ENCODE data around the gene TMED4. TPM values are rescaled to one million over a fixed set of nuclear protein-coding genes. Genes with fewer than 3 reads are reported as not detected.

Gene TMED4
- total and polyA plus RNA-seq, 10 of the 15 experiments (the other 5 are each of a cell fraction or from before 2014, with no cell fraction given): 20.8 to 71.3 (median 51.0) TPM

DNA sequence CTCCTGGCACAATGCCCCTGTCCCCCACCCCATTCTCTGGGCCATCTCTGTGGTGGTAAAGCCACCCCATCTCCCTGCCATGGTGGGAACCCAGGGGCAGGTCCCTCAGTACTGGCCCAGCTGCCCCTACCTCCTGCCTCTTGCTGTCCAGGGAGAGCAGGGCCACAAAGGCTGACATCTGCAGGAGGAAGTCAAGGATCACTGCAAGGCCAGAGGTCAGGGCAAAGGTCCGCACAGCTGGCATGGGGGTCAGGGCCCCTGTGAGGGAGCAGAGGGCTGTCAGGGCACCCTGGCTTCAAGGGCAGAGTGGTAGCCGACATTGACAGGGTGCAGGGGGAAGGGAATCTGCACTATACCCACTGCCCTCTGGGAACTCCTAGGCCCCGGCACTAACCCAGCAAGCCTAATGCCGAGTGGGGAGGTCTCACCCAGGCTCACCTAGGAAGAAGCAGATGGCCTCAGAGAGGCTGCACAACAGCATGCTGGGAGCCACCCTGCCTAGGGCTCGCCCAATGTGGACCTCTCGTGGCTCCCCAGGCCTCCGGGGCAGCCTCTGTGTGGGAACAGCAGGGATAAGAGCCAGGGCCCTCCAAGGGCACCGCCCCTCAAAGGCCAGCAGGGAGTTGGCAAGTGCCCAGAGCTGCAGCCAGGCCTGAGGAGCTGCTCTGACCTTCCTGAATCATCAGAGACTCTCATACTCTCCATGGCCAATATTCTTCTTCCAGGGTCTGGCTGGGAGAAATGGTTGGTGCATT, 48.6 kb downstream of the TMED4 start:
- H3K36me3 ChIP-seq (ENCODE audit: control insufficient read depth in 2 of 2, insufficient read depth in 2 of 2, low read length in 1 of 2): no peaks in the 10 kb centered on the region
- ATAC-seq: no peak
- no peaks in the 10 kb centered on the region for H4K20me1 ChIP-seq (ENCODE audit: control insufficient read depth, insufficient read depth)
- ChIA-PET SMC1A (ENCODE audit: uncharacterized antibody, unreplicated experiment) (interaction anchor here (1.1 to 1.5 kb wide), 2 partner anchors 292 to 324 kb away, joined by 3 to 4 read pairs; no protein-coding TSS in a partner anchor), RAD21 (ENCODE audit: unreplicated experiment) (interaction anchor here (0.6 kb wide), 1 partner anchor 609 kb away, joined by 3 read pairs; no protein-coding TSS in a partner anchor), POLR2A (no interaction called here), CTCF (interaction anchor here (1.0 to 2.5 kb wide), 6 partner anchors 14 to 292 kb away, joined by 3 to 12 read pairs (median 8); no protein-coding TSS in a partner anchor)
- in situ Hi-C loops (cut with MboI) (no loop called here), intact Hi-C loops (cut with micrococcal nuclease; ENCODE audit: unreplicated experiment) (no loop called here)
- DNase-seq (ENCODE audit: low read depth, low spot score): no peak
- FAIRE-seq: no peak
- no peak overlapping the region for H3K27ac ChIP-seq (ENCODE audit: control insufficient read depth, insufficient read depth)
- H3K9ac ChIP-seq (ENCODE audit: control insufficient read depth, insufficient read depth, low read length): no peak overlapping the region
- H3K4me1 ChIP-seq (ENCODE audit: control insufficient read depth, insufficient read depth, low read length): no peaks in the 10 kb centered on the region
- H2AFZ ChIP-seq (ENCODE audit: control insufficient read depth, low read depth, low read length): no peak overlapping the region
- H3K27me3 ChIP-seq (replicated peaks in 1 of 2; ENCODE audit: control insufficient read depth in 2 of 2, insufficient read depth in 2 of 2, low read length in 1 of 2): no peaks in the 10 kb centered on the region
- 42% methylated on average over 8 of the region's 8 CpGs for WGBS (ENCODE audit: insufficient coverage, insufficient replicate concordance, low lambda C conversion rate, missing lambda C conversion rate)
- no peak overlapping the region for H3K4me3 ChIP-seq
- BruUV-seq (replicated peaks): no TSS peak
- H3K4me2 ChIP-seq (ENCODE audit: control insufficient read depth, insufficient read depth): no peak overlapping the region
- no peaks in the 10 kb centered on the region for H3K79me2 ChIP-seq (ENCODE audit: control insufficient read depth, insufficient read depth, low read length)
- no peaks in the 10 kb centered on the region for H3K9me3 ChIP-seq (replicated peaks; ENCODE audit: control insufficient read depth, insufficient read depth, low read length)
- TF ChIP-seq SMAD5 (IDR thresholded peaks at IDR 0.05; ENCODE audit: low read depth): no peak
- TF ChIP-seq, protein P1, sequence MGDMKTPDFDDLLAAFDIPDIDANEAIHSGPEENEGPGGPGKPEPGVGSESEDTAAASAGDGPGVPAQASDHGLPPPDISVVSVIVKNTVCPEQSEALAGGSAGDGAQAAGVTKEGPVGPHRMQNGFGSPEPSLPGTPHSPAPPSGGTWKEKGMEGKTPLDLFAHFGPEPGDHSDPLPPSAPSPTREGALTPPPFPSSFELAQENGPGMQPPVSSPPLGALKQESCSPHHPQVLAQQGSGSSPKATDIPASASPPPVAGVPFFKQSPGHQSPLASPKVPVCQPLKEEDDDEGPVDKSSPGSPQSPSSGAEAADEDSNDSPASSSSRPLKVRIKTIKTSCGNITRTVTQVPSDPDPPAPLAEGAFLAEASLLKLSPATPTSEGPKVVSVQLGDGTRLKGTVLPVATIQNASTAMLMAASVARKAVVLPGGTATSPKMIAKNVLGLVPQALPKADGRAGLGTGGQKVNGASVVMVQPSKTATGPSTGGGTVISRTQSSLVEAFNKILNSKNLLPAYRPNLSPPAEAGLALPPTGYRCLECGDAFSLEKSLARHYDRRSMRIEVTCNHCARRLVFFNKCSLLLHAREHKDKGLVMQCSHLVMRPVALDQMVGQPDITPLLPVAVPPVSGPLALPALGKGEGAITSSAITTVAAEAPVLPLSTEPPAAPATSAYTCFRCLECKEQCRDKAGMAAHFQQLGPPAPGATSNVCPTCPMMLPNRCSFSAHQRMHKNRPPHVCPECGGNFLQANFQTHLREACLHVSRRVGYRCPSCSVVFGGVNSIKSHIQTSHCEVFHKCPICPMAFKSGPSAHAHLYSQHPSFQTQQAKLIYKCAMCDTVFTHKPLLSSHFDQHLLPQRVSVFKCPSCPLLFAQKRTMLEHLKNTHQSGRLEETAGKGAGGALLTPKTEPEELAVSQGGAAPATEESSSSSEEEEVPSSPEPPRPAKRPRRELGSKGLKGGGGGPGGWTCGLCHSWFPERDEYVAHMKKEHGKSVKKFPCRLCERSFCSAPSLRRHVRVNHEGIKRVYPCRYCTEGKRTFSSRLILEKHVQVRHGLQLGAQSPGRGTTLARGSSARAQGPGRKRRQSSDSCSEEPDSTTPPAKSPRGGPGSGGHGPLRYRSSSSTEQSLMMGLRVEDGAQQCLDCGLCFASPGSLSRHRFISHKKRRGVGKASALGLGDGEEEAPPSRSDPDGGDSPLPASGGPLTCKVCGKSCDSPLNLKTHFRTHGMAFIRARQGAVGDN (IDR thresholded peaks at IDR 0.05): no peak
- no peak for TF ChIP-seq CHD4 (IDR thresholded peaks at IDR 0.05)
- no peak for TF ChIP-seq STAT3 (IDR thresholded peaks at IDR 0.05; ENCODE audit: low read depth, low read length)
- no peak for TF ChIP-seq MTA2 (IDR thresholded peaks at IDR 0.05; ENCODE audit: low read depth)
- no peak for TF ChIP-seq HCFC1 (IDR thresholded peaks at IDR 0.05; ENCODE audit: low read length)
- TF ChIP-seq BRCA1 (IDR thresholded peaks at IDR 0.05; ENCODE audit: low read depth, low read length): no peak
- no peak for TF ChIP-seq SUZ12 (IDR thresholded peaks at IDR 0.05; ENCODE audit: unreplicated experiment)
- TF ChIP-seq, protein P2, sequence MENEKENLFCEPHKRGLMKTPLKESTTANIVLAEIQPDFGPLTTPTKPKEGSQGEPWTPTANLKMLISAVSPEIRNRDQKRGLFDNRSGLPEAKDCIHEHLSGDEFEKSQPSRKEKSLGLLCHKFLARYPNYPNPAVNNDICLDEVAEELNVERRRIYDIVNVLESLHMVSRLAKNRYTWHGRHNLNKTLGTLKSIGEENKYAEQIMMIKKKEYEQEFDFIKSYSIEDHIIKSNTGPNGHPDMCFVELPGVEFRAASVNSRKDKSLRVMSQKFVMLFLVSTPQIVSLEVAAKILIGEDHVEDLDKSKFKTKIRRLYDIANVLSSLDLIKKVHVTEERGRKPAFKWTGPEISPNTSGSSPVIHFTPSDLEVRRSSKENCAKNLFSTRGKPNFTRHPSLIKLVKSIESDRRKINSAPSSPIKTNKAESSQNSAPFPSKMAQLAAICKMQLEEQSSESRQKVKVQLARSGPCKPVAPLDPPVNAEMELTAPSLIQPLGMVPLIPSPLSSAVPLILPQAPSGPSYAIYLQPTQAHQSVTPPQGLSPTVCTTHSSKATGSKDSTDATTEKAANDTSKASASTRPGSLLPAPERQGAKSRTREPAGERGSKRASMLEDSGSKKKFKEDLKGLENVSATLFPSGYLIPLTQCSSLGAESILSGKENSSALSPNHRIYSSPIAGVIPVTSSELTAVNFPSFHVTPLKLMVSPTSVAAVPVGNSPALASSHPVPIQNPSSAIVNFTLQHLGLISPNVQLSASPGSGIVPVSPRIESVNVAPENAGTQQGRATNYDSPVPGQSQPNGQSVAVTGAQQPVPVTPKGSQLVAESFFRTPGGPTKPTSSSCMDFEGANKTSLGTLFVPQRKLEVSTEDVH (IDR thresholded peaks at IDR 0.05; ENCODE audit: low read depth, partially characterized antibody): no peak
- TF ChIP-seq MYC (IDR thresholded peaks at IDR 0.05; ENCODE audit: insufficient read depth, insufficient read length, insufficient replicate concordance, low read length, severe bottlenecking): no peak
- TF ChIP-seq SMAD1 (IDR thresholded peaks at IDR 0.05; ENCODE audit: low read depth, partially characterized antibody): no peak
- TF ChIP-seq ATF7 (IDR thresholded peaks at IDR 0.05; ENCODE audit: low read depth): no peak
- TF ChIP-seq BCL11A (IDR thresholded peaks at IDR 0.05; ENCODE audit: low read depth, low read length): no peak
- TF ChIP-seq EGR1 (IDR thresholded peaks at IDR 0.05; ENCODE audit: borderline replicate concordance in 1 of 2, low read depth in 2 of 2, low read length in 2 of 2): no peak
- no peak for TF ChIP-seq SMC3 (IDR thresholded peaks at IDR 0.05; ENCODE audit: borderline replicate concordance, low read length)
- TF ChIP-seq FOXK2 (IDR thresholded peaks at IDR 0.05): no peak
- no peak for TF ChIP-seq CBX5 (IDR thresholded peaks at IDR 0.05; ENCODE audit: low read depth)
